GM19452 (cell line): ENCODE data around the gene KDELR1.

Experiments
- ATAC-seq: cut with Tn5 transposase; IDR thresholded peaks from one replicate; pipeline ENCODE4 v1.9.1; 2021; ENCODE audit not compliant: unreplicated experiment

The KDELR1 gene

DNA sequence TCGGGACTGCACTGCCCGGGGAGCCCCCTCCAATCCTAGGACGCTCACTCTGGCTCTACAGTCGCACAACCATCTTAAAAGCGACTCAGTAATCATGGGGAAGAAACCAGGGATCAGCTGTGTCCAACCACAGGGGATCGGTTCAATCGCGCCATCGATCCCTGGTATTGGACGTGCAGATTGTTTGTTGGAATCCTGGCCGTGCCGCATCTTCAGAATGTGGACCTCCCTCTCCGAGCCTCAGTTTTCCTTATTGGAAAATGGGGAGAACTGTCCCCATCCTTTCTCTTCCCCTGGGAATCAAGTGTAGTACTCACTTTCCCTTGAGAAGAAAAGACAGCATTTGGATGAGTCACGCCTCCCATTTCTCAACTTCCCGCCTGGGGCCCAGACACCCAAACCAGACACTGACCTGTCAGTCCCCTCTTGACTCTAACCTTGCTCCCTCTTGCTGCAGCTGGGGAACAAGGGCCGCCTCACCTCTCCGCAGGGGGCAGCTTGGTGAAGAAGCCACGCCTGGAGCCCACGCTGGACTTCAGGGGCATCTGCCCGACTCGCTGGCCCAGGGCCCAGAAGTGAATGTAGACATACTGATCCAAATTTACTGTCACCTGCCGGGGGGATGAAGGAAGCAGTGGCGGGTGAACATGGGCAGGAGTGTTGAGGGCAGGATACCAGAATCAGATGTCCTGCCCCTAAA is 48.4 kb downstream of the KDELR1 start:
- ATAC-seq: no peak

DNA sequence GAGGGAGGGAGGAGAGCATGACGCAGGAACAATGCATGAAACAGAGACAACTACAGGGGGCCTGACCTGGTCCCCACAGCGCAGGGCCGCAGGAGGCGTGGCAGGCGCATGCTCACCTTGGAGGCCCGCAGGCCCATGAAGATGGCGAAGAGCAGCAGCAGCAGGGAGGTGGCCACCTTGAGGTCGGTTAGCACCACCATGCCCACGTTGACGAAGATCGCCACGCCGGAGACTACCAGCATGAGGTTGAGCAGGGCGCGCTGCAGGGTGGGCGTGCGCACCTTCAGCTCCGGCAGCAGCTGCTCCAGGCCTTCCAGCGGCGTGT is 49.0 kb downstream of the KDELR1 start:
- ATAC-seq: no peak

DNA sequence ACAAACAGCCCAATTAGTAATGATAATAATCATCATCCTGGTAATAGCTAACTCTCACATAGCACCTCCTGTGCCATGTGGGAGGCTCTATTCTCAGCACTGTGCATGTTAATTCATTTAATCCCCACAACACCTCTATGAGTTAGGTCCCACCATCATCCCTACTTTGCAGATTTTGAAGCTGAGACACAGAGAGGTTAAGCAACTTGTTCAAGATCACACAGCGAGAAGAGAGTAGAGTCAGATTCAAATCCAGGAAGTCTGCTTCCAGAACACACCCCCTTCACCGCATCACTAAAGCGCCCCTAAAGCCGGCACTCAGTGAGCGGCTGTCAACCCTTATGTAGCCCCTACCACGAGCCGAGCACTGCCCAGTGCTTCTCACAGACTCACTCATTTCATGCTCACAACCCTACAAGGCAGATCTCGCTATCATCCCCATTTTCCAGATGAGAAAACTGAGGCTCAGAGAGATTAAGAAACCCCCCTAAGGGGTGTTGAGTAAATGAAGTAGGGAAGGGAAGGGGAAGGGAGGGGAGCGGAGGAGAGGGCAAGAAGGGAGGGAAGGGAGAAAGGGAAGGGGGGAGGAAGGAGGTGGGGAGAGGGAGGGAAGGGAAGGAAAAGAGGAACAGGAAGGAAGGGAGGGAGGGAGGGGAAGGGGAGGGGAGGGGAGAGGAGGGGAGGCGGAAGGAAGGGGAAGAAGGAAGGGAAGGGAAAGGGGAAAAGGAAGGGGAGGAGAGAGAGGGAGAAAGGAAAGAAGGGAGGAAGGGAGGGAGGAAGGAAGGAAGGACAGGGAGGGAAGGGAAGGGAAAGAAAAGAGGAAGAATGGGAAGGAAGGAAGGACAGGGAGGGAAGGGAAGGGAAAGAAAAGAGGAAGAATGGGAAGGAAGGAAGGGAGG is 49.6 kb downstream of the KDELR1 start:
- no peak for ATAC-seq

DNA sequence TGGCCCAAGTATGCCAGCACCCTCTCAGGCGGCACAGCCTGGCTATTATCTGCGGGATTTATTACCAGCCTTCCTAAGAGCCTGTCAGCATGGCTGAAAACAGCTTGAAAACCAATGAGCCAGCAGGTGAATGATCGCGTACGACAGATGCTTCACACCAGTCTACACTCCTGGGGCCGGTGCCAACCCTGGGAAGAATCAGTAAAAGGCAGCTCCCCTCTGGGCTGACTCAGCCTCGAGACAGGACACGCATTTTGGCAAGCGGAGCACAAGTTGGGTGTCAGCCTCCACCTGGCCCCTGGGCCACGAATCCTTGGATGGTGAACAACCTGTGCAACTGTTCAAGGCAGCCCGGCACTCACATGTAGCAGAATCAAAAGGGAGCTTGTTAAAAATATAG is 50.4 kb downstream of the KDELR1 start:
- ATAC-seq: no peak

DNA sequence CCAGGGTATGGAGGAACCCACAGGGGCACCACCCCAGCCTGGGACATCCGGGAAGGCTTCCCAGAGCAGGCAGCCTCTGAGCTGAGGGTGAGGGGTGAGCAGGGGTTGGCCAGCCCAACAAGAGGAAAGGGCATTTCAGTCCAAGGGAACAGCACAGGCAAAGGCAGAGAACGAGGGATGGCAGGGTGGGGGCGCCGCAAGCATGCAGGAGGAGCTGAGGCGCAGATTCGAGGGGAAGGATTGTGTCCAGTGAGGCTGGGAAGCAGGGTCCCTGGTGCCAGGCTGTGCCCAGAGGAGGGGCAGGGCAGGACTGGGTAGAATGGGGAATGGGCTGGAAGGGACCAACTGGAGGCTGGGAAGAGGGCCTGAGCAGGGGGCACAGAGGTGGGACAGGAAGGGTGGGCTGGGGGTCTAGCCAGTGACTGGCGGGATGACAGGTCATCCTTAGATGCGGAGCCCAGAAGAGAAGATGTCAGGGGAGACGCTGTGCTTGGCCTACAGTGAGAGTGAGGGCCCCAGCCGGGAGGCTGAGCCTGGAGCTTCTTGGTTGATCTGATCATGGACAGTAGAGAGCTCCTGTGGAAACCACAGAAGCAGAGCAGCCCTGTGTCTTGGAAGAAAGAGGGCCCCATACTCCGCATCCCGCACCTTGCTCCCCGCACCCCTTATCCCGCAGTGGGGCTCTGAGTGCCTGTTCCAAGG is 52.4 kb downstream of the KDELR1 start:
- ATAC-seq: no peak

DNA sequence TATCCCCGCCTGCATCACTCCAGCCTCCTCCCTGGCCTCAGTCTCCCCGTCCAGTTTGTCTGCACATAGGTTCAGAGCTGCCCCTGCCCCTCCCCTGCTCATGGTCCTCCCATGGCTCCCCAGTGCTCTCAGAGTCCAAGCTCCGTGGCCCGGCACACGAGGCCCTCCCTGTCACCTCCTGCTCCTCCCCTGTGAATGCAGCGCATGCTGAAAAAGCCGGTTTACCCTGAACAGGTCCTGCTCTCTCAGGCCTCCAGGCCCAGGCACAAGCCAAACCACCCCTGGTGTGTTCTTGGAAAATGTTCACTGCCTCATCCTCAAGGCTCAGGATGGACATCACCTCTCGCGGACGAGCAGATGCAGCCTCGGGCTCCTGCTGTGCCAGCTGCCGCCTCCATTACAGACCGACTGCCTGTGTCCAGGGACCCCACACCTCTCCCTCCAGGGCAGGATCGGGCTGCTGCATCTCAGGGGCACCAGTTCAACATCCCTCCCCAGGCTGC is 53.0 kb downstream of the KDELR1 start:
- no peak for ATAC-seq

DNA sequence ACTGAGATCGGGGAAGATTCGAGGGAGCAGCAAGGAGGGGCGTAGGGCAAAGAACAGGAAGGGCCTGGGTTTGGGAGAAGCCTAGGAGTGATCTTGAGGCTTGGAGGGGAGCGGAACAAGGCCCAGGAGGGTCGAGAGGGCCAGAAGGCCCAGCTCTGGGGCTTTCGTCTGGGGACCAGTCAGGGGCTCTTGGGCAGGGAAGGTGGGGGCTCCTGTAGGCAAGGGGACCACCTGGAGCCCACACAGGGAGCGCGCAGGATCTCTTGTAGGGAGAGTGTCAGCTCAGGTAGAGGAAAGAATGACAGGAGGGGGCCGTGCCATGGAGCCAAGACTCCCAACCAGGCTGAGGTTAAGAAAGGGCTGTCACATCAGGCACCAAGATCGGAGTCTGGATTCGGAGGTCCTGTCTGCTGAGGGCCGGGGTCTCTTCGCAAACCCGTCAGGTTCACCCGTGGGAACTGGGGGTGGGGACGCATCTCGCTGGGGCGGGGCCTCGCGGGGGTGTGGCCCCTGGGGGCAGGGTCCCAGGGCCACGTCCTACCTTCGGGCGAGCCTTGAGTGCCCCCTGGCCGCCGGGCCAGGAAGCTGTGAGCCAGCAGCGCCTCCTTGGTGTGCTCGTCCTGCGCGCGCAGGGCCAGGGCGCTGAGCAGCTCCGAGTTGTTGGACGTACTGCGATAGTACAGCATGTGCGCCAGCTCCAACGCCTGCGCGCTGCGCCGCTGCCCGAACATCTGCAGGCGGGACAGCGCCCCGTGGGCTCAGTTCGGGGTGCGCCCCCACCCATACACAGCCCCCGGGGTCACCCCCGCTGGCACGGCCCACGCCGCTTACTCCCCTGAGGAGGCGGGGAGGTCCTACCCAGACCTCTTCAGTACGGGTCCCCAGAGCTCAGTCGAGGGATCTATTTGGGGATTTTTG is 57.6 kb downstream of the KDELR1 start:
- ATAC-seq: peak; percentile 47

DNA sequence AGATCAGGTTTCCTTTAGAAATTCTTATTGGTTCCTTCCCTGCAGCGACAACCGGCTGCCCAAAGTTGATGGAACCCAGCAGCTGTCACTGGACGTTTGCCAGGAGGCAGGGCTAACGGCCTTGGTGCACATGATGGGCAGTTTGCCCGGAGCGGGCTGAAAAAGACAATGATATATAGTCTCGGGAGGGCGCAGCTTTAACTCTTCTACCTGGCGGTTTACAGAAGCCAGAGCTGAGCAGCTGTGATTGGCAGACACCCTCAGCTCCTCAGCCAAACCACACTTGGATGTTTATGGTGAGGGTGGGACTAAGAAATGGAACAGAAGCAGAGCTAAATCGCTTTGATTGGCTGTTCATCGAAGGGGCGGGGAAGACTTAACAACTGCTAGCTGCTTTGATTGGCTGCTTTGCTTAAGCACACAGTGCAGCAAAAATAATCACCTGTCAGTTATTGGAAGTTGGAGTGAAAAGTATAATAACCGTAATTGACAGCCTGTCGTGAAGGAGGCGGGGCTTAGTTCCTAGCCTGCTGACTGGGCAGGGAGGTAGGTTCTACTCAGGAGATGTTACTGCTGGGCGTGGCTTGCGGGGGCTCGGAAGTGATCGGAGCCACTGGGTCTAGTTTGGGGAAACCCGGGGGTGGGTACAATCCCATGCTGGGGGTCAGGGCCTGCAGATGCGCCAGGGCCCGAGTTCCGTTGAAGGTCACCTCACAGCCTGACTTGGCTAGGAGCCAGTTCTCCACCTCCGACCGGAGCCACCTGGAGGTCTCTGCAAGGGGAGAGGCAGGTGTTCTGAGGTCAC is 58.5 kb downstream of the KDELR1 start:
- ATAC-seq: peak; percentile 64
